Fibroblast of villous mesenchyme (primary cell): Measurements from ENCODE around the gene NCBP2L. TPM values are rescaled to one million over a fixed set of nuclear protein-coding genes. Genes with fewer than 3 reads are reported as not detected.

ENCODE experiments used
- DNase-seq: peaks from one replicate; pipeline ENCODE4 v3.0.0-alpha.2; 2010; ENCODE audit warnings: low read depth
- H3K4me3 ChIP-seq: 2 replicates; pipeline ENCODE4 v1.5.1; 2011; ENCODE audit warnings: low read depth, mild to moderate bottlenecking, low read length
- CTCF ChIP-seq: IDR thresholded peaks from 2 replicates; pipeline ENCODE4 v1.5.1; 2012; ENCODE audit warnings: low read depth, mild to moderate bottlenecking, low read length; ENCODE audit not compliant: insufficient read depth
- total RNA-seq: library from RNA; depleted of rRNA; stranded (reverse); fragments of >200 nt; gene quantifications from 2 replicates; pipeline ENCODE4 v1.2.3, GENCODE V29; 2012

Gene NCBP2L
- total RNA-seq, 1 donor = not detected

GRCh38 chrX:107825698-107826237 lies 48.2 kb downstream of the NCBP2L start, which contains the start of gene MID2:
Gene MID2 (plus strand): TSS chrX:107825866. CDS start chrX:107826427, 561 bp downstream.
- peak; percentile 63 for DNase-seq
- H3K4me3 ChIP-seq = peak within 1 kb of the TSS; percentile 57
- TF ChIP-seq CTCF = no peak

- peak; percentile 40 for DNase-seq
- TF ChIP-seq CTCF = no peak
- peak overlapping the region; percentile 57 for H3K4me3 ChIP-seq
Measured at GRCh38 chrX:107826238-107827029, 48.9 kb downstream of the NCBP2L start.

GRCh38 chrX:107827030-107827831 lies 49.7 kb downstream of the NCBP2L start:
- peak overlapping the region; percentile 57 for H3K4me3 ChIP-seq
- TF ChIP-seq CTCF = no peak
- peak; percentile 81 for DNase-seq

- TF ChIP-seq CTCF = no peak
- no peak overlapping the region for H3K4me3 ChIP-seq
- peak; percentile 27 for DNase-seq
Measured at GRCh38 chrX:107827852-107828251, 50.3 kb downstream of the NCBP2L start.

GRCh38 chrX:107829878-107830277 lies 52.3 kb downstream of the NCBP2L start:
- DNase-seq = no peak
- H3K4me3 ChIP-seq = no peak overlapping the region
- no peak for TF ChIP-seq CTCF

- no peak for DNase-seq
- TF ChIP-seq CTCF = no peak
- no peak overlapping the region for H3K4me3 ChIP-seq
Measured at GRCh38 chrX:107831071-107831730, 53.7 kb downstream of the NCBP2L start.
